Mesenchymal stem cell (in vitro differentiated cells and primary cell): ENCODE measurements around the gene CD151.

Experiments
- DNase-seq: peaks from one replicate; pipeline ENCODE4 v3.0.0-alpha.2; 2013
- H2AFZ ChIP-seq: one replicate; pipeline ENCODE4 v1.6.1; 2013; ENCODE audit warnings: low read depth, mild to moderate bottlenecking, control low read depth, inconsistent platforms, low read length, moderate library complexity
- H2AK5ac ChIP-seq: 2 replicates; pipeline ENCODE4 v1.6.1; 2013; ENCODE audit warnings: low read length, moderate library complexity, mild to moderate bottlenecking, inconsistent platforms; ENCODE audit not compliant: severe bottlenecking
- H2BK120ac ChIP-seq: one replicate; pipeline ENCODE4 v1.6.1; 2013; ENCODE audit warnings: low read depth, mild to moderate bottlenecking, inconsistent platforms, low read length, moderate library complexity
- H2BK12ac ChIP-seq, 2 experiments: one replicate each; pipeline ENCODE4 v1.6.1; 2013; ENCODE audit warnings: inconsistent platforms in 2 of 2, low read length in 2 of 2, mild to moderate bottlenecking in 2 of 2, moderate library complexity in 2 of 2, control low read depth in 1 of 2
- H2BK15ac ChIP-seq: one replicate; pipeline ENCODE4 v1.6.1; 2013; ENCODE audit warnings: mild to moderate bottlenecking, low read depth, inconsistent platforms; ENCODE audit not compliant: poor library complexity, severe bottlenecking
- H2BK5ac ChIP-seq: 2 replicates; pipeline ENCODE4 v1.6.1; 2013; ENCODE audit warnings: low read depth, mild to moderate bottlenecking, low read length, control low read depth, inconsistent platforms; ENCODE audit not compliant: poor library complexity, severe bottlenecking
- H3K14ac ChIP-seq, 2 experiments: one replicate each; pipeline ENCODE4 v1.6.1; 2013; ENCODE audit warnings: inconsistent platforms in 2 of 2, low read length in 2 of 2, control low read depth in 1 of 2, mild to moderate bottlenecking in 1 of 2, moderate library complexity in 1 of 2
- H3K18ac ChIP-seq, 2 experiments: one replicate each; pipeline ENCODE4 v1.6.1; 2013; ENCODE audit warnings: inconsistent platforms in 2 of 2, low read length in 2 of 2, control low read depth in 1 of 2, low read depth in 1 of 2, mild to moderate bottlenecking in 1 of 2
- H3K23ac ChIP-seq, 2 experiments: one replicate each; pipeline ENCODE4 v1.6.1; 2013; ENCODE audit warnings: inconsistent platforms in 2 of 2, low read length in 2 of 2, mild to moderate bottlenecking in 2 of 2, moderate library complexity in 2 of 2, control low read depth in 1 of 2
- H3K27ac ChIP-seq: 2 replicates; pipeline ENCODE4 v1.5.1; 2013; ENCODE audit warnings: mild to moderate bottlenecking, moderate library complexity, low read length, control low read depth, inconsistent platforms; ENCODE audit not compliant: poor library complexity, severe bottlenecking
- H3K27me3 ChIP-seq, 2 experiments: 2 replicates each; pipeline versions ENCODE4 v1.6.1 to v1.7.0; 2013; ENCODE audit warnings: low read length in 2 of 2, mild to moderate bottlenecking in 2 of 2, moderate library complexity in 2 of 2, control low read depth in 1 of 2, inconsistent platforms in 1 of 2; ENCODE audit not compliant: control insufficient read depth in 1 of 2, insufficient read depth in 1 of 2
- H3K36me3 ChIP-seq, 2 experiments: 2 replicates each; pipeline versions ENCODE4 v1.6.1 to v1.7.0; 2013; ENCODE audit warnings: low read length in 2 of 2, control low read depth in 1 of 2, inconsistent platforms in 1 of 2, low read depth in 1 of 2, mild to moderate bottlenecking in 1 of 2; ENCODE audit not compliant: insufficient read depth in 2 of 2, control insufficient read depth in 1 of 2
- H3K4ac ChIP-seq, 2 experiments: one replicate each; pipeline ENCODE4 v1.6.1; 2013; ENCODE audit warnings: inconsistent platforms in 2 of 2, low read length in 2 of 2, mild to moderate bottlenecking in 2 of 2, moderate library complexity in 2 of 2, control low read depth in 1 of 2, low read depth in 1 of 2
- H3K4me1 ChIP-seq: 2 replicates; pipeline ENCODE4 v1.6.1; 2013; ENCODE audit warnings: low read depth, low read length, control low read depth; ENCODE audit not compliant: control insufficient read depth, insufficient read depth
- H3K4me2 ChIP-seq: 2 replicates; pipeline ENCODE4 v1.6.1; 2013; ENCODE audit warnings: low read length, mild to moderate bottlenecking, inconsistent platforms; ENCODE audit not compliant: poor library complexity, severe bottlenecking
- H3K4me3 ChIP-seq, 2 experiments: 2 replicates each; pipeline versions ENCODE4 v1.5.1 to v1.7.0; 2013; ENCODE audit warnings: low read length in 2 of 2, mild to moderate bottlenecking in 2 of 2, control low read depth in 1 of 2, low read depth in 1 of 2; ENCODE audit not compliant: insufficient read depth in 1 of 2
- H3K79me1 ChIP-seq: replicated peaks from 2 replicates; pipeline ENCODE4 v1.6.1; 2013; ENCODE audit warnings: mild to moderate bottlenecking, control low read depth, low read length, inconsistent platforms; ENCODE audit not compliant: poor library complexity, severe bottlenecking
- H3K9ac ChIP-seq: 2 replicates; pipeline ENCODE4 v1.7.0; 2013; ENCODE audit warnings: mild to moderate bottlenecking, low read length, moderate library complexity
- H3K9me3 ChIP-seq: 2 replicates; pipeline ENCODE4 v1.7.0; 2013; ENCODE audit warnings: mild to moderate bottlenecking, low read length; ENCODE audit not compliant: control insufficient read depth
- H4K8ac ChIP-seq: one replicate; pipeline ENCODE4 v1.6.1; 2013; ENCODE audit warnings: inconsistent platforms, mild to moderate bottlenecking, low read length, moderate library complexity
- H4K91ac ChIP-seq: one replicate; pipeline ENCODE4 v1.6.1; 2013; ENCODE audit warnings: mild to moderate bottlenecking, low read length, inconsistent platforms
- WGBS: methylation state at CpG from one replicate; pipeline ENCODE4 v1.1.7; 2013; ENCODE audit warnings: mixed read lengths; 5-methylcytosine and 5-hydroxymethylcytosine counted together

Gene CD151

DNA sequence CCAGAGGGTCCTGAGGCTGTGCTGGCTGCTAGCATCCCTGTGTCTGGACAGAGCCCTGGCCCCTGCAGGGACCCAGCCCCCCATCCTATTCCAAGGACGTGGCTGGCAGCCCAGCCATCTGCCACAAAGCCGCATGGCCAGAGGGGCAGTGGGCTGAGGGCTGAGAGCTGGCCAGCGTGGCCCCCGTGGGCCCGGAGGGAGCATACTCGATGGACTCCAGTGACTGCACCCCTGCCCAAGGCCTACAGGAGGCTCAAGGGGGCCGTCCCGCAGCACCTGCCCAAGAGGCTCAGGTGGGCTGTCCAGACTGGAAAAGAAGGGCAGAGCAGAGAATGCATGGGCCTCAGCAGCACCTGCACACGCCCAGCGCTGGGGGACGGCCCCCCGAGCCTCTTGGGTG, 23.0 kb downstream of the CD151 start:
- 93% methylated on average over 12 of the region's 12 CpGs for WGBS
- Histone ChIP-seq H3K23ac (no peak overlapping the region), H4K91ac (no peak overlapping the region), H3K27ac (no peak overlapping the region), H2BK5ac (no peak overlapping the region), H2BK15ac (no peak overlapping the region), H3K4me1 (peaks cover 69% of the 10 kb centered on the region), H4K8ac (no peak overlapping the region), H3K27me3 (no peaks in the 10 kb centered on the region), H3K4me2 (no peak overlapping the region), H3K18ac (no peak overlapping the region), H2BK12ac (no peak overlapping the region), H3K9ac (no peak overlapping the region), H3K36me3 (peaks cover 7 to 62% of the 10 kb centered on the region in 2 experiments), H3K4ac (no peak overlapping the region), H2AFZ (no peak overlapping the region), H3K14ac (no peak overlapping the region), H2BK120ac (no peak overlapping the region), H3K79me1 (peaks cover 38% of the 10 kb centered on the region), H2AK5ac (no peak overlapping the region), H3K9me3 (no peaks in the 10 kb centered on the region), H3K4me3 (no peak overlapping the region)
- DNase-seq = no peak

DNA sequence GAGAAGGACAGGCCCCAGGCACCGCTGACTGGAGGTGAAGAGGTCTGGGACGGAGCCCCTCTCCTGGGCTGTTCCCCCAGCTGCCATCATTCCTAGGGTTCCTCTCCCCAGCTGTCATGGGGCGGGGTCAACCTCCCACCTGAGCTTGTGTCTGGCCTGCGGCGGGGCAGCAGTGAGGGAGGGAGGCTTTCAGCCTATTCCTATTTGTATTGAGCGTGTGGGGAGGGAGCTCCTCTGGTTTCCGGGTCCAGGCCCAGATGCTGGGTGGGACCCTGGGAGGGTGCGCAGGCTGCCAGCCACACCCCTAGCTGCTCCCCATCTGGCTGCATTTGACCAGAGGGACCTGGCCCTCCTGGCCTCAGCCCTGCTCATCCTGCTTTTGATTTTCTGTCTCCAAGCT, 23.6 kb downstream of the CD151 start:
- no peak overlapping the region for H3K23ac ChIP-seq
- H2AFZ ChIP-seq = no peak overlapping the region

DNA sequence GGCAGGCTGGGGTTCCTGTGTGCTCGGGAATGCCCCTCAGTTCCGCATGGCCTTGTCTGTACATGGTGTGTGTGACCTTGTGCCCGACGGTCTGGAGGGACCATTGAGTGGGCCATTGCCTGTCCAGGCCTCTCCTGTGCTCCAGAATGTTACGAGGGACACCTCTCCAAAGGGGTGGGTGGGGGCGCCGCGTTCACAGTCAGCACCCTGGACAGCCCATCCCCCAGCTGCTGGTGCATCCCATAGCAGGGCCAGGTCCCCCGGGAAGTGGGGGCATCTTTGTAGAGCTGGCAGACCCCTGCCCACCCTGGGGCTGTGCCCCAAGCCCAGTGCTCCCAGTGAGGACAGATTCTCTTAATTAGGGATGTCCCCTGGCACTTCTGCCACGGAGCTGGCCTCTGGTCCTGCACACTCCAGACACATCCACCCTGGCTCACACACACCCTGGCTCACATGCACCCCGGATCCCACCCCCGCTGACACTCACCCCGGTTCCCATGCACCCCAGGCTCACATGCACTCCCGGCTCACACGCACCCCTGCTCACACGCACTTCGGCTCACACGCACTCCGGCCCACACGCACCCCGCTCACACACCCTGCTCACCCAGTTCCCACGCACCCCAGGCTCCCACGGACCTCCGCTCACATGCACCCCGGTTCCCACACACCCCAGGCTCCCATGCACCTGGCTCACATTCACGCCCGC, 25.5 kb downstream of the CD151 start:
- no peak overlapping the region for H3K18ac ChIP-seq
- H3K4me1 ChIP-seq = peaks cover 62% of the 10 kb centered on the region
- H3K9me3 ChIP-seq = no peaks in the 10 kb centered on the region
- no peak overlapping the region for H2BK15ac ChIP-seq
- H3K9ac ChIP-seq = no peak overlapping the region
- H3K4ac ChIP-seq = no peak overlapping the region
- H2BK5ac ChIP-seq = no peak overlapping the region
- no peak overlapping the region for H2BK120ac ChIP-seq
- no peak overlapping the region for H2AK5ac ChIP-seq
- no peaks in the 10 kb centered on the region for H3K27me3 ChIP-seq
- H4K8ac ChIP-seq = peak overlapping the region; percentile 31
- H2AFZ ChIP-seq = no peak overlapping the region
- no peak for DNase-seq
- no peak overlapping the region for H3K4me2 ChIP-seq
- peak overlapping the region in 1 of 2 experiments; percentile 9 for H3K14ac ChIP-seq
- no peak overlapping the region for H4K91ac ChIP-seq
- H3K27ac ChIP-seq = no peak overlapping the region
- peaks cover 29% of the 10 kb centered on the region for H3K79me1 ChIP-seq
- WGBS = 89% methylated on average over 27 of the region's 27 CpGs
- H3K23ac ChIP-seq = no peak overlapping the region
- H2BK12ac ChIP-seq = peak overlapping the region in 1 of 2 experiments; percentile 4
- H3K4me3 ChIP-seq = no peak overlapping the region
- peaks cover 16 to 63% of the 10 kb centered on the region in 2 experiments for H3K36me3 ChIP-seq

More for the DNA sequence above, 23.6 kb downstream of the CD151 start:
- Histone ChIP-seq H3K9ac (no peak overlapping the region), H2BK15ac (no peak overlapping the region), H3K27me3 (no peaks in the 10 kb centered on the region), H3K79me1 (peaks cover 36% of the 10 kb centered on the region), H3K4me2 (no peak overlapping the region), H4K8ac (no peak overlapping the region), H2BK12ac (no peak overlapping the region), H2BK5ac (no peak overlapping the region), H2AK5ac (no peak overlapping the region), H3K18ac (no peak overlapping the region), H3K14ac (no peak overlapping the region), H4K91ac (no peak overlapping the region), H2BK120ac (no peak overlapping the region), H3K4me1 (peaks cover 64% of the 10 kb centered on the region), H3K4me3 (no peak overlapping the region), H3K4ac (peak overlapping the region in 1 of 2 experiments; percentile 16), H3K27ac (no peak overlapping the region), H3K36me3 (peaks cover 7 to 60% of the 10 kb centered on the region in 2 experiments), H3K9me3 (no peaks in the 10 kb centered on the region)
- no peak for DNase-seq
- WGBS = 95% methylated on average over 7 of the region's 8 CpGs

DNA sequence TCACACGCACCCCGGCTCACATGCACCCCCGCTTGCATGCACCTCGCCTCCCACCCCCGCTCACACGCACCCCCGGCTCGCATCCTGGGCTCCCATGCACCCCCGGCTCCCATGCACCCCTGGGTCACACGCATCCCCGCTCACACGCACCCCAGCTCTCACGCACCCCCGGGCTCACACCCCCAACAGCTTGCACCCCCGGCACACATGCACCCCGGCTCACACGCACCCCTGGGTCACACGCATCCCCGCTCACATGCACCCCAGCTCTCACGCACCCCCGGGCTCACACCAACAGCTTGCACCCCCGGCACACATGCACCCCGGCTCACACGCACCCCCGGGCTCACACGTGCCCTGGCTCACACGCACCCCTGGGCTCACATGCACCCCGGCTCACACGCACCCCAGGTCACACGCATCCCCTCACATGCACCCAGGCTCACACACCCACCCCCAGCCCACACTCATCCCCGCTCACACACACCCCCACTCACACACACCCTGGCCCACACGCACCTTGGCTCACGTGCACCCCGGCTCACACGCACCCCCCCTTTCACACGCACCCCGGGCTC, 26.1 kb downstream of the CD151 start:
- Histone ChIP-seq H2AFZ (no peak overlapping the region), H2BK12ac (peak overlapping the region in 1 of 2 experiments; percentile 58), H3K4ac (peak overlapping the region in 1 of 2 experiments; percentile 26), H2BK15ac (no peak overlapping the region), H3K4me3 (no peak overlapping the region), H2BK5ac (no peak overlapping the region), H3K14ac (peak overlapping the region in 1 of 2 experiments; percentile 89), H3K23ac (no peak overlapping the region), H3K4me1 (peaks cover 66% of the 10 kb centered on the region), H3K27me3 (no peaks in the 10 kb centered on the region), H3K4me2 (no peak overlapping the region), H3K9me3 (no peaks in the 10 kb centered on the region), H4K8ac (no peak overlapping the region), H3K9ac (no peak overlapping the region), H3K79me1 (peaks cover 26% of the 10 kb centered on the region), H4K91ac (peak overlapping the region; percentile 32), H3K27ac (no peak overlapping the region), H3K18ac (no peak overlapping the region), H2AK5ac (no peak overlapping the region), H3K36me3 (peaks cover 22 to 64% of the 10 kb centered on the region in 2 experiments), H2BK120ac (no peak overlapping the region)
- WGBS = 96% methylated on average over 37 of the region's 37 CpGs
- no peak for DNase-seq
